ENCODE results near the gene C17orf78. TPM values are rescaled to one million over a fixed set of nuclear protein-coding genes. Genes with fewer than 3 reads are reported as not detected.
"Not testable (repeated sequence)": the region's sequence is repeated elsewhere in the genome, so short reads cannot be mapped to it uniquely, and the experiment has no call there.

C17orf78 gene
- total and polyA plus RNA-seq, 5 donors from 2014 or later = 0.09 TPM; not detected in 4

DNA sequence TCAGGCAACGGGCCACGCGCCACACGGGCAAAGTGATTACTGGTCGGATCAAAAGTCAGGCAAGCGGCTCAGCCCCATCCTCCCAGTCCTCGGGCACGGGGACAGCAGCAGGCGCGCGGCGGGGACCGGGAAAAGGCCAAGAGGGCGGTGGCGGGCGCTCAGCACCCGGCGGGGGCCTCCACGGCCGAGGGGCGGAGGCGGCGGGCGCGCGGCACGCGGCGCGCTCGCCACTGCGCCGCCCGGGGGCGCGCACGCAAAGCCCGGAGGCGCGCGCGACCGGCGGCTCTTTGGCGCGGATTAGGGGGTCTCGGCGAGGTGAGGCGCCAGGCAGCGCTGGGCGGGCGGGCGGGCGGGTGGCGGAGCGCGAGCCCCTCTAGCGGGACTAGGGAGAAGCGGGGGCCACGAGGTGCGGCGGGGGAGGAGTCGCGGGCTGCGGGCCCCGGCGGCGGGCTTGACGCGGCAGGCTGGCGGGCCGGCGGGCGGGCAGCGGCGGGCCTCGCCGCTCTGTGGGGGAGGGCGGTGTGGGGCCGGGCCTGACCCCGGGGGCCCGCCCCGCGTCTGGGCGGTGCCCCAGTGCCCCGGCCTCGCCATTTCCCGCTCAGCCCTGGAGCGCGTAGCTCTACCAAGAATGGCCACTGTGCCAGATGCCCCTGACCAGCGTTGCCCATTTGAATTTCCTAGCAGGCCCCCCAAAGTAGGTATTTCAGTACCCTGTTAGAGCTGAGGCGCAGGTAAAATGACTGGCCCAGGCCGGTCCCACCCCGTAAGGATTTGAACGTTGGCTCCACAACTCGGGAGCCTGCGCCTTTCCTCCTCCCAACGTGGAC is 31.1 kb downstream of the C17orf78 start, which contains the start of the genes ACACA and TADA2A:
TSS of gene ACACA (minus strand) at position 202 of the 827 bp plus-strand sequence. CDS start 537 bp downstream, outside the sequence.
TSS of gene TADA2A (plus strand) at position 252 of the 827 bp plus-strand sequence. CDS start 4,480 bp downstream, outside the sequence.
- peak; percentile 92 to 93 for ATAC-seq (ENCODE audit: low read depth in 2 of 2)
- Mint-ChIP-seq H3K36me3 (no peaks in the 10 kb centered on the region), H3K27ac (peak within 1 kb of the TSS; percentile 86 to 95 (median 94)), H3K4me1 (peaks cover 13 to 67% (median 50%) of the 10 kb centered on the region in 4 donors), H3K9me3 (no peaks in the 10 kb centered on the region), H3K4me3 (peak within 1 kb of the TSS; percentile 96 to 99 (median 97)), H3K27me3 (no peaks in the 10 kb centered on the region)
- Histone ChIP-seq H3K36me3 (ENCODE audit: control insufficient read depth, insufficient read depth, low read length) (peaks cover 4% of the 10 kb centered on the region), H3K4me3 (ENCODE audit: low read depth, low read length) (peak within 1 kb of the TSS; percentile 92), H3K9me3 (ENCODE audit: control insufficient read depth in 2 of 2, low read length in 2 of 2) (no peaks in the 10 kb centered on the region), H3K4me1 (ENCODE audit: control insufficient read depth, insufficient read depth, low read length, poor library complexity, severe bottlenecking) (peaks cover 16% of the 10 kb centered on the region), H3K27me3 (ENCODE audit: control insufficient read depth, insufficient read depth, low read length) (no peaks in the 10 kb centered on the region), H3K27ac (ENCODE audit: insufficient read depth, low read length, poor library complexity, severe bottlenecking) (peak within 1 kb of the TSS; percentile 69)
- peak; percentile 67 to 86 (median 74) for DNase-seq

GRCh38 chr17:37408145-37408479 is 32.3 kb downstream of the C17orf78 start:
- Histone ChIP-seq H3K36me3 (ENCODE audit: control insufficient read depth, insufficient read depth, low read length) (peaks cover 13% of the 10 kb centered on the region), H3K4me1 (ENCODE audit: control insufficient read depth, insufficient read depth, low read length, poor library complexity, severe bottlenecking) (peaks cover 16% of the 10 kb centered on the region)
- H3K36me3 Mint-ChIP-seq; H3K27ac ChIP-seq (ENCODE audit: insufficient read depth, low read length, poor library complexity, severe bottlenecking); DNase-seq; H3K27me3 Mint-ChIP-seq; H3K9me3 Mint-ChIP-seq; H3K4me3 ChIP-seq (ENCODE audit: low read depth, low read length); H3K9me3 ChIP-seq (ENCODE audit: control insufficient read depth in 2 of 2, low read length in 2 of 2); ATAC-seq (ENCODE audit: low read depth in 2 of 2); H3K27me3 ChIP-seq (ENCODE audit: control insufficient read depth, insufficient read depth, low read length): not testable (repeated sequence)
- Mint-ChIP-seq H3K4me3 (peak overlapping the region; percentile 96 to 99 (median 96)), H3K27ac (peak overlapping the region in 2 of 3 donors; percentile 62 to 92), H3K4me1 (peaks cover 10 to 60% (median 46%) of the 10 kb centered on the region in 4 donors)

- H3K9me3 Mint-ChIP-seq = peaks cover 0 to 1% (median 0%) of the 10 kb centered on the region in 7 donors
- H3K27ac ChIP-seq (ENCODE audit: insufficient read depth, low read length, poor library complexity, severe bottlenecking) = no peak overlapping the region
- H3K4me3 ChIP-seq (ENCODE audit: low read depth, low read length) = no peak overlapping the region
- H3K36me3 ChIP-seq (ENCODE audit: control insufficient read depth, insufficient read depth, low read length) = peaks cover 29% of the 10 kb centered on the region
- H3K4me1 ChIP-seq (ENCODE audit: control insufficient read depth, insufficient read depth, low read length, poor library complexity, severe bottlenecking) = peaks cover 13% of the 10 kb centered on the region
- peak overlapping the region in 2 of 4 donors; percentile 29 to 52 for H3K4me3 Mint-ChIP-seq
- no peak overlapping the region for H3K27ac Mint-ChIP-seq
- no peaks in the 10 kb centered on the region for H3K27me3 ChIP-seq (ENCODE audit: control insufficient read depth, insufficient read depth, low read length)
- H3K36me3 Mint-ChIP-seq = peaks cover 18% of the 10 kb centered on the region
- no peaks in the 10 kb centered on the region for H3K27me3 Mint-ChIP-seq
- no peaks in the 10 kb centered on the region for H3K9me3 ChIP-seq (ENCODE audit: control insufficient read depth in 2 of 2, low read length in 2 of 2)
- ATAC-seq (ENCODE audit: low read depth in 2 of 2) = no peak
- H3K4me1 Mint-ChIP-seq = peaks cover 4 to 58% (median 37%) of the 10 kb centered on the region in 4 donors
- DNase-seq = no peak
Measured at GRCh38 chr17:37410357-37410756, 34.6 kb downstream of the C17orf78 start.

GRCh38 chr17:37413875-37414519 is 38.2 kb downstream of the C17orf78 start:
- no peak for ATAC-seq (ENCODE audit: low read depth in 2 of 2)
- peak overlapping the region in 2 of 4 donors; percentile 43 to 45 for H3K4me3 Mint-ChIP-seq

GRCh38 chr17:37417852-37418251 is 42.1 kb downstream of the C17orf78 start:
- no peaks in the 10 kb centered on the region for H3K9me3 ChIP-seq (ENCODE audit: control insufficient read depth in 2 of 2, low read length in 2 of 2)
- H3K36me3 Mint-ChIP-seq = peaks cover 23% of the 10 kb centered on the region
- no peak for ATAC-seq (ENCODE audit: low read depth in 2 of 2)
- H3K27ac Mint-ChIP-seq = no peak overlapping the region
- H3K27me3 Mint-ChIP-seq = no peaks in the 10 kb centered on the region
- no peak overlapping the region for H3K27ac ChIP-seq (ENCODE audit: insufficient read depth, low read length, poor library complexity, severe bottlenecking)
- H3K4me1 ChIP-seq (ENCODE audit: control insufficient read depth, insufficient read depth, low read length, poor library complexity, severe bottlenecking) = no peaks in the 10 kb centered on the region
- no peak overlapping the region for H3K4me3 ChIP-seq (ENCODE audit: low read depth, low read length)
- H3K4me1 Mint-ChIP-seq = peaks cover 0 to 21% (median 9%) of the 10 kb centered on the region in 4 donors
- H3K4me3 Mint-ChIP-seq = no peak overlapping the region
- peaks cover 0 to 1% (median 0%) of the 10 kb centered on the region in 7 donors for H3K9me3 Mint-ChIP-seq
- peaks cover 29% of the 10 kb centered on the region for H3K36me3 ChIP-seq (ENCODE audit: control insufficient read depth, insufficient read depth, low read length)
- no peak for DNase-seq
- H3K27me3 ChIP-seq (ENCODE audit: control insufficient read depth, insufficient read depth, low read length) = no peaks in the 10 kb centered on the region

More at GRCh38 chr17:37413875-37414519, 38.2 kb downstream of the C17orf78 start:
- Histone ChIP-seq H3K4me3 (ENCODE audit: low read depth, low read length) (no peak overlapping the region), H3K27me3 (ENCODE audit: control insufficient read depth, insufficient read depth, low read length) (no peaks in the 10 kb centered on the region), H3K36me3 (ENCODE audit: control insufficient read depth, insufficient read depth, low read length) (peaks cover 34% of the 10 kb centered on the region), H3K9me3 (ENCODE audit: control insufficient read depth in 2 of 2, low read length in 2 of 2) (no peaks in the 10 kb centered on the region), H3K4me1 (ENCODE audit: control insufficient read depth, insufficient read depth, low read length, poor library complexity, severe bottlenecking) (no peaks in the 10 kb centered on the region), H3K27ac (ENCODE audit: insufficient read depth, low read length, poor library complexity, severe bottlenecking) (no peak overlapping the region)
- H3K27ac Mint-ChIP-seq = peak overlapping the region in 1 of 3 donors; percentile 12
- H3K9me3 Mint-ChIP-seq = peaks cover 0 to 1% (median 0%) of the 10 kb centered on the region in 7 donors
- H3K36me3 Mint-ChIP-seq = peaks cover 18% of the 10 kb centered on the region
- H3K4me1 Mint-ChIP-seq = peaks cover 0 to 34% (median 18%) of the 10 kb centered on the region in 4 donors
- no peak for DNase-seq
- H3K27me3 Mint-ChIP-seq = no peaks in the 10 kb centered on the region

GRCh38 chr17:37422971-37423625 is 47.3 kb downstream of the C17orf78 start:
- Mint-ChIP-seq H3K9me3 (no peaks in the 10 kb centered on the region), H3K4me3 (no peak overlapping the region), H3K27ac (peak overlapping the region in 1 of 3 donors; percentile 19), H3K36me3 (peaks cover 19% of the 10 kb centered on the region), H3K27me3 (no peaks in the 10 kb centered on the region), H3K4me1 (peaks cover 0 to 4% (median 0%) of the 10 kb centered on the region in 4 donors)
- no peaks in the 10 kb centered on the region for H3K9me3 ChIP-seq (ENCODE audit: control insufficient read depth in 2 of 2, low read length in 2 of 2)
- DNase-seq (no peak), ATAC-seq (ENCODE audit: low read depth in 2 of 2) (no peak)
- no peaks in the 10 kb centered on the region for H3K27me3 ChIP-seq (ENCODE audit: control insufficient read depth, insufficient read depth, low read length)
- no peak overlapping the region for H3K27ac ChIP-seq (ENCODE audit: insufficient read depth, low read length, poor library complexity, severe bottlenecking)
- H3K4me3 ChIP-seq (ENCODE audit: low read depth, low read length) = no peak overlapping the region
- no peaks in the 10 kb centered on the region for H3K4me1 ChIP-seq (ENCODE audit: control insufficient read depth, insufficient read depth, low read length, poor library complexity, severe bottlenecking)
- peaks cover 42% of the 10 kb centered on the region for H3K36me3 ChIP-seq (ENCODE audit: control insufficient read depth, insufficient read depth, low read length)

GRCh38 chr17:37425268-37425667 is 49.5 kb downstream of the C17orf78 start:
- no peak overlapping the region for H3K4me3 ChIP-seq (ENCODE audit: low read depth, low read length)
- no peak for ATAC-seq (ENCODE audit: low read depth in 2 of 2)
- H3K4me3 Mint-ChIP-seq = no peak overlapping the region
- H3K27me3 ChIP-seq (ENCODE audit: control insufficient read depth, insufficient read depth, low read length) = no peaks in the 10 kb centered on the region
- H3K9me3 Mint-ChIP-seq = no peaks in the 10 kb centered on the region
- no peaks in the 10 kb centered on the region for H3K4me1 ChIP-seq (ENCODE audit: control insufficient read depth, insufficient read depth, low read length, poor library complexity, severe bottlenecking)
- no peak for DNase-seq
- peak overlapping the region in 1 of 3 donors; percentile 35 for H3K27ac Mint-ChIP-seq
- H3K36me3 ChIP-seq (ENCODE audit: control insufficient read depth, insufficient read depth, low read length) = peaks cover 52% of the 10 kb centered on the region
- H3K9me3 ChIP-seq (ENCODE audit: control insufficient read depth in 2 of 2, low read length in 2 of 2) = no peaks in the 10 kb centered on the region
- peaks cover 22% of the 10 kb centered on the region for H3K36me3 Mint-ChIP-seq
- H3K27me3 Mint-ChIP-seq = no peaks in the 10 kb centered on the region
- H3K27ac ChIP-seq (ENCODE audit: insufficient read depth, low read length, poor library complexity, severe bottlenecking) = no peak overlapping the region
- peaks cover 0 to 10% (median 9%) of the 10 kb centered on the region in 4 donors for H3K4me1 Mint-ChIP-seq

All from CD4-positive, CD25-positive, alpha-beta regulatory T cell (primary cell).